ENCODE measurements around the gene HS6ST2.
A peak's percentile ranks its signal among the peaks of the same experiment; 100 is the strongest.
"Not testable (repeated sequence)": the region's sequence is repeated elsewhere in the genome, so short reads cannot be mapped to it uniquely, and the experiment has no call there.

HS6ST2 gene

DNA sequence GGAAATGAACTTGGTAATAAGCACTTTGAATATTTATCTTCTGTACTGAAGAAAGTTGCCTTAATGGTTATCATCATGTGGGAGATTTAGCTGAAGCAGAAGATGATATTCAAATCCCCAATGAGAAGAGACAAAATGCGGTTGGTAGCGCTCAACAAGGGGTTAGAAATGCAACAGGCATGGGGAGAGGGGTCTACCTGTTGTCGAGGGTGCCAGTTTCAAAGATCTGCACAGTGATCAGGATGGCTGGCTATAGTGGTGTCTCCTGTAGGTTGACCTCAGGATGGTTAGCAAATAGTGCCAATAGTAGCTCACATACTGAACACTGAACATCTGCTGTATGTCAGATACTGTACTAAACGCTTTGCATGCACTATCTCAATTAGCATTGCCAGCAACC lies 7.0 kb upstream of the HS6ST2 start:
- Histone ChIP-seq H3K9me3 (ENCODE audit: low read length) (no peaks in the 10 kb centered on the region), H3K4me3 (ENCODE audit: low read depth in 1 of 2, low read length in 2 of 2) (no peak overlapping the region), H3K27ac (ENCODE audit: low read depth, low read length) (no peak overlapping the region), H3K4me1 (ENCODE audit: insufficient read depth, low read length) (no peaks in the 10 kb centered on the region), H3K27me3 (ENCODE audit: control insufficient read depth in 1 of 2, insufficient read depth in 2 of 2, low read length in 2 of 2) (peaks cover 4 to 7% of the 10 kb centered on the region in 2 donors), H3K36me3 (ENCODE audit: insufficient read depth, low read length) (no peaks in the 10 kb centered on the region), H3K9ac (ENCODE audit: low read length) (no peak overlapping the region)

DNA sequence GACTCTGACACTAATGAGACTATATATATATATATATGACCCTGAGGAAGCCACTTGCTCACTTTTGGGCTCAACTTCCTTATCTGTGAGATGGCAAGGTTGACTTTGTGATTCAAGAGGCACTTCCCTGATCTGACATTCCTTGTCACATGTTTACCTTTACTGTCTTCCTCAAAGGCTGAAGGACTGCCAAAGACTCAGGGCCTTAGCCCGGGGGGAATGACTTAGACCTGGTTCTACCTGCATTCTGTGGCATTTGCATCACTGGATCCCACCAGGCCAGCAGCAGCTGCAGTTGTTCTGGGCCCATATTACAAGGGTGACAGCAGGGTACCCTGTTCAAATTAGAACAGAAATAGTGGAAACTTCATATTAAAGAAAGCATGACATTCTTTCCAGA lies 3.1 kb upstream of the HS6ST2 start:
- Histone ChIP-seq H3K4me1 (ENCODE audit: insufficient read depth, low read length) (no peaks in the 10 kb centered on the region), H3K27ac (ENCODE audit: low read depth, low read length) (no peak overlapping the region), H3K36me3 (ENCODE audit: insufficient read depth, low read length) (no peaks in the 10 kb centered on the region), H3K4me3 (ENCODE audit: low read depth in 1 of 2, low read length in 2 of 2) (no peak overlapping the region), H3K9ac (ENCODE audit: low read length) (no peak overlapping the region), H3K27me3 (ENCODE audit: control insufficient read depth in 1 of 2, insufficient read depth in 2 of 2, low read length in 2 of 2) (peaks cover 23 to 44% of the 10 kb centered on the region in 2 donors), H3K9me3 (ENCODE audit: low read length) (no peaks in the 10 kb centered on the region)

DNA sequence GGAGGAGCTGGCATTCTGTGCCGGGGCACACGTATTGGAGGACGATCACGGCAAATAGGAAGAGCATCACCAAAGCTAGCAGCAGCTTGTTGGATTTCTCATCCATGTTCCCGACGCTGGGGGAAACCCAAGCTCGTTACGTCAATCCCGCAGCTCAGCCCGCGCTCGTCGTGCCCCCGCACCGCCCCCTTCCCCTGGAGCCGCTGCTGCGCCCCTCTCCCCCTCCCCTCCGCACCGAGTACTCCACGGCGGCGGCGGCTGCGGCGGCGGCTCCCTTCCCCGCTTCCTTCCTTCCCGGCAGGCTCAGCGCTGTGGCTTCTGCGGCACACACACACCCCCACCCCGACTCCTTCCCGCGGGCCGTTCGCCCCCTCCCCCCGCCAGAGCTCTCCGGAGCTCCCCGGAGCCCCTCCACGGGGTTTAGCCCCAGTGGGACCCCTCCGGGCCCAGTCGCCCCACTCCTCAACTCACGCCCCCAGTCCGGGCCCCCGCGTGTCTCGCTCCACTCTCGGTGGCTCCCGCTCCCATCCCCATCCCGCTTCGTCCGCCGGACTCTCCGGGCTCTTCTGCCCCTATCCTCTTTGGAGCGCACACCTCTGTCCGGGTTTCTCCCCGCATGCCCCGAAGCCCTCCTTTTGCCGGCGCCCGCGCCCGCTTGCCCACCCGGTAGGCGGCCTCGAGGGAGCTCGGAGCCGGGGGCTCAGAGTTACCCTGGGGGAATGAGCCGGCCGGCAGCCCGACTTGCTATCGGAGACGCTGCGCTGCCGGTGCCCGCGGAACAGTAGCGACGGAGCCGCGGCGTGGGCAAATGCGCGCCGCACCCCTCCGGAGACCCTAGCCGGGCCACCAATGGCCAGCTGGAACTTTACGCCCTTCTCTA lies 978 bp downstream of the HS6ST2 start:
- H3K4me1 ChIP-seq (ENCODE audit: insufficient read depth, low read length) = no peaks in the 10 kb centered on the region
- peak overlapping the region; percentile 32 to 50 for H3K4me3 ChIP-seq (ENCODE audit: low read depth in 1 of 2, low read length in 2 of 2)
- H3K27ac ChIP-seq (ENCODE audit: low read depth, low read length) = no peak overlapping the region
- no peaks in the 10 kb centered on the region for H3K36me3 ChIP-seq (ENCODE audit: insufficient read depth, low read length)
- peaks cover 20 to 58% of the 10 kb centered on the region in 2 donors for H3K27me3 ChIP-seq (ENCODE audit: control insufficient read depth in 1 of 2, insufficient read depth in 2 of 2, low read length in 2 of 2)
- no peaks in the 10 kb centered on the region for H3K9me3 ChIP-seq (ENCODE audit: low read length)
- H3K9ac ChIP-seq (ENCODE audit: low read length) = no peak overlapping the region

DNA sequence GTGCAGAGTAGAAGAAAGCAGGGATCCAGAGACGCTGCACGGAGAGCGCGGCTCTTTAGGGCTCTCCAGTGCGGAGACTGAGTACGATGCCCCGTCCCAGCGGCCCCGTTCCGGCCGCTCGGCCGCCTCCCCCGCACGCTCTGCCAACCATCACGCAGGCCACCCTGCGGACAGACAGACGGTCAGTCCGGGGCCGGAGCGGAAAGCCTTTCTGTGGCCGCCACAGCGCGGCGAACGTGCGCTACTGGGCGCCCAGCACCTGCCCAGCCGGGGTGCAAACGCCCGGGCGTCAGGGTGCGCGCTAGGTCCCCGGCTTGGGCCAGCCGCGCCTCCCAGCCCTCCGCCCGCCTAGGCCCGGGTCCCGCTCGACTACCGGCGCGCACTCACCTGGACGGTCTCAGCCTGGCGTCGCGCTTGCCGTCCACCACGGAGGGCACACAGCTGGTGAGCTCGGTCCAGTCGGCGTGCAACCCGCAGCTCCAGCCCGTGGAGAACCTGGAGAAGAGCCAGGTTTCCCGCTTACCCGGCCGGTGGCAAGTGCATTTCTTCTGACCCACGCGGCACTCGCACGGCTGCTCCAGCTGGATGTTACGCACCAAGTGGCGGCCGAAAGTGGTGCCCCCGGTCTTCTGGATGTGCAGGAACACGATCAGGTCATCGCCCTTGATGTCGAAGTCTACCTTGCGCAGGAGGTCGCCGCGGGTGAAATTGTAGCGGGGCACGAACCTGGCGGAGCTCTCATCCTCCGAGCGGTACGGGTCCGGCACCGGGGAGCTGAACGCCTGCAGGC lies 1.8 kb downstream of the HS6ST2 start:
- no peaks in the 10 kb centered on the region for H3K36me3 ChIP-seq (ENCODE audit: insufficient read depth, low read length)
- H3K9me3 ChIP-seq (ENCODE audit: low read length) = no peaks in the 10 kb centered on the region
- H3K27me3 ChIP-seq (ENCODE audit: control insufficient read depth in 1 of 2, insufficient read depth in 2 of 2, low read length in 2 of 2) = peaks cover 20 to 56% of the 10 kb centered on the region in 2 donors
- H3K4me1 ChIP-seq (ENCODE audit: insufficient read depth, low read length) = no peaks in the 10 kb centered on the region
- no peak overlapping the region for H3K27ac ChIP-seq (ENCODE audit: low read depth, low read length)
- no peak overlapping the region for H3K9ac ChIP-seq (ENCODE audit: low read length)
- peak overlapping the region; percentile 32 to 50 for H3K4me3 ChIP-seq (ENCODE audit: low read depth in 1 of 2, low read length in 2 of 2)

DNA sequence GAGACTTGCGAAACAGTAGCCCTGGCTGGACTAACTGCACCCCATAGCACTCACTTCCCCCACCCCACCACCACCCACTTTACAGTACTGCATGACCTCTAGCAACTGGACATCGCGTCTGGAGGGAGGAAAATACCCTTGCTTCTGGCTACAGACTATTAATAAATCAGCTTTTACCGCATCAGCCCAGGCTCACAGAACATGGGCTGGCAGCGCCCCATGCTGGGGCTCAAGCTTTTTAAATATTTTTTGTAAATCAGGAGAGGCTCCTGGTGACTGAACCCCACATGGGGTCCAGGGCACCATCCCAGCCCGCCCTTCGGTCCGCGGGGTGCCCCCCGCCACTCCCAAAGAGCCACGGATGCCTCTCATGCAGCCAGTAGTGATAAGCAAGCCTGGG lies 2.7 kb downstream of the HS6ST2 start:
- Histone ChIP-seq H3K9me3 (ENCODE audit: low read length) (no peaks in the 10 kb centered on the region), H3K4me1 (ENCODE audit: insufficient read depth, low read length) (no peaks in the 10 kb centered on the region), H3K27me3 (ENCODE audit: control insufficient read depth in 1 of 2, insufficient read depth in 2 of 2, low read length in 2 of 2) (peaks cover 20 to 51% of the 10 kb centered on the region in 2 donors), H3K4me3 (ENCODE audit: low read depth in 1 of 2, low read length in 2 of 2) (no peak overlapping the region), H3K27ac (ENCODE audit: low read depth, low read length) (no peak overlapping the region), H3K9ac (ENCODE audit: low read length) (no peak overlapping the region), H3K36me3 (ENCODE audit: insufficient read depth, low read length) (no peaks in the 10 kb centered on the region)

DNA sequence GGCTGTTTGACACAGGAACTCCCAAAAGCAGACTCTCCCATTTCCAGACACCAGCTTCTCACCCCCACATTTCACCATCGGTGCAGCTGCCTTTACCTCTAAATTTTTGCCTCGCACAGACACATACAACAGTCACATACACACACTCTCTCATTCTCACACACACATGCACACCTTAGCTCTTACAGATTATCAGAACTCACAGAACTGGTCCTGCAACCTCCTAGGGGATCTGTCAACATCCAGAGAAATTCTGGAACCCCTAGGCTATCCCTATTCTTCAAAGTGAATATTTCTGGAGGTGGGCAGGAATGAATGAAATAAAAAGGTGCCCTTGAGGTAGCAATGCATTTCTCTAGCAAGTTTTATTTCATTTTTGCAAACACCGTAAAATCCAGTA lies 4.1 kb downstream of the HS6ST2 start:
- H3K36me3 ChIP-seq (ENCODE audit: insufficient read depth, low read length) = no peaks in the 10 kb centered on the region
- H3K4me1 ChIP-seq (ENCODE audit: insufficient read depth, low read length) = no peaks in the 10 kb centered on the region
- H3K4me3 ChIP-seq (ENCODE audit: low read depth in 1 of 2, low read length in 2 of 2) = no peak overlapping the region
- H3K9ac ChIP-seq (ENCODE audit: low read length) = no peak overlapping the region
- H3K27me3 ChIP-seq (ENCODE audit: control insufficient read depth in 1 of 2, insufficient read depth in 2 of 2, low read length in 2 of 2) = peaks cover 9 to 41% of the 10 kb centered on the region in 2 donors
- no peaks in the 10 kb centered on the region for H3K9me3 ChIP-seq (ENCODE audit: low read length)
- H3K27ac ChIP-seq (ENCODE audit: low read depth, low read length) = no peak overlapping the region

DNA sequence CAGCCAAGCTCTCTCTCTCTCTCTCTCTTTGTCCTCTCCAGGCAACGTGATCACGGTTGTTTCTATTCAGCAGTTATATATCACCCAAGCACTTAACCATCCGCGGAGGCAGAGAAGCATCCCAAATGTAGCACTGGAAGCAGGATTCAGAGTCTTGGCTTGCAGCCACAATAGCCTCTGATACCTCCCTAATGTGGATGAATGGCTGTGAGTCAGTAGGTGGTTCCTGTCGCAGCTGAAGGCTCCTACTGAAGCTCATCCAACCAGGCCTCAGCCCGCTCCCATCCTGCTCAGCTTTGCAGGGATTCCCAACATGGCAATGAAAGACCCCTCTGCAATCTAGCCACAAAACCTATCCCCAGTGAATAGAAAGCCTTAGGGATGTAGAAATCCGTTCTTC lies 5.1 kb downstream of the HS6ST2 start:
- H3K27me3 ChIP-seq (ENCODE audit: control insufficient read depth in 1 of 2, insufficient read depth in 2 of 2, low read length in 2 of 2) = peaks cover 0 to 32% of the 10 kb centered on the region in 2 donors
- H3K9me3 ChIP-seq (ENCODE audit: low read length) = no peaks in the 10 kb centered on the region
- no peak overlapping the region for H3K9ac ChIP-seq (ENCODE audit: low read length)
- no peaks in the 10 kb centered on the region for H3K4me1 ChIP-seq (ENCODE audit: insufficient read depth, low read length)
- H3K4me3 ChIP-seq (ENCODE audit: low read depth in 1 of 2, low read length in 2 of 2) = no peak overlapping the region
- H3K27ac ChIP-seq (ENCODE audit: low read depth, low read length) = no peak overlapping the region
- no peaks in the 10 kb centered on the region for H3K36me3 ChIP-seq (ENCODE audit: insufficient read depth, low read length)

DNA sequence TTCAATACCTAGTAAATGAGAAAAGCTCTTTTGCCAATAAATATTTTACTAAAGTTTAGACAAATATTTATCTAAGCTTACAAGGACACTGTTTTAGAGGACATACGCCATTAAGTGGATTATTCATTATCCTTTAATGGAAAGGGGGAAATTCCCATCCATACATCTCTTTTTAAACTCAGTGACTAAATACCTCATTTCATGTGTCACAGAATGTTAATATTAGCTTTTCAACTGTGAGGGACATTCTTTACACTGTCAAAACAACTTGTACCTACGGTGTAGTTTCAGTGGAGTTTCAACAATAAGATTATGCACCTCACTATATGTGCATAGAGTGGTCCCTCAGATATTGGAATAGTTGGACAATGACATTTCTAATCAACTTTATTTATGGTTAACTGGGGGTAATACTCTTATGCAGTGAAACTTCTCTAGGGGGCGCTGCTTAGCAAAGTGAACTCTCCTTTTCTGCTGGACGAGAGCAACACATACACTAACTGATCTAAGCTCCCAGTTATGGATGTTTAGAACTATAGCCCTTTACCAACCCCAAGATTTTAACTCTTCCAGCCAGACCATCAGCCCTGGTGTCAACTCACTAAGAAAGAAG lies 9.7 kb downstream of the HS6ST2 start:
- H3K4me3 ChIP-seq (ENCODE audit: low read depth in 1 of 2, low read length in 2 of 2) = no peak overlapping the region
- no peak overlapping the region for H3K9ac ChIP-seq (ENCODE audit: low read length)
- no peak overlapping the region for H3K27ac ChIP-seq (ENCODE audit: low read depth, low read length)
- H3K9me3 ChIP-seq (ENCODE audit: low read length) = no peaks in the 10 kb centered on the region
- no peaks in the 10 kb centered on the region for H3K4me1 ChIP-seq (ENCODE audit: insufficient read depth, low read length)
- H3K27me3 ChIP-seq (ENCODE audit: control insufficient read depth in 1 of 2, insufficient read depth in 2 of 2, low read length in 2 of 2) = no peaks in the 10 kb centered on the region
- no peaks in the 10 kb centered on the region for H3K36me3 ChIP-seq (ENCODE audit: insufficient read depth, low read length)

DNA sequence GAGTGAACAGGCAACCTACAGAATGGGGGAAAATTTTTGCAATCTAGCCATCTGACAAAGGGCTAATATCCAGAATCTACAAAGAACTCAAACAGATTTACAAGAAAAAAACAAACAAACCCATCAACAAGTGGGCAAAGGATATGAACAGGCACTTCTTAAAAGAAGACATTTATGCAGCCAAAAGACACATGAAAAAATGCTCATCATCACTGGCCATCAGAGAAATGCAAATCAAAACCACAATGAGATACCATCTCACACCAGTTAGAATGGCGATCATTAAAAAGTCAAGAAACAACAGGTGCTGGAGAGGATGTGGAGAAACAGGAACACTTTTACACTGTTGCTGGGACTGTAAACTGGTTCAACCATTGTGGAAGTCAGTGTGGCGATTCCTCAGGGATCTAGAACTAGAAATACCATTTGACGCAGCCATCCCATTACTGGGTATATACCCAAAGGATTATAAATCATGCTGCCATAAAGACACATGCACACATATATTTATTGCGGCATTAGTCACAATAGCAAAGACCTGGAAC lies 13.3 kb downstream of the HS6ST2 start:
- not testable (repeated sequence) for H3K4me1 ChIP-seq (ENCODE audit: insufficient read depth, low read length); H3K27ac ChIP-seq (ENCODE audit: low read depth, low read length); H3K9me3 ChIP-seq (ENCODE audit: low read length); H3K36me3 ChIP-seq (ENCODE audit: insufficient read depth, low read length); H3K4me3 ChIP-seq (ENCODE audit: low read depth in 1 of 2, low read length in 2 of 2); H3K27me3 ChIP-seq (ENCODE audit: control insufficient read depth in 1 of 2, insufficient read depth in 2 of 2, low read length in 2 of 2); H3K9ac ChIP-seq (ENCODE audit: low read length)

DNA sequence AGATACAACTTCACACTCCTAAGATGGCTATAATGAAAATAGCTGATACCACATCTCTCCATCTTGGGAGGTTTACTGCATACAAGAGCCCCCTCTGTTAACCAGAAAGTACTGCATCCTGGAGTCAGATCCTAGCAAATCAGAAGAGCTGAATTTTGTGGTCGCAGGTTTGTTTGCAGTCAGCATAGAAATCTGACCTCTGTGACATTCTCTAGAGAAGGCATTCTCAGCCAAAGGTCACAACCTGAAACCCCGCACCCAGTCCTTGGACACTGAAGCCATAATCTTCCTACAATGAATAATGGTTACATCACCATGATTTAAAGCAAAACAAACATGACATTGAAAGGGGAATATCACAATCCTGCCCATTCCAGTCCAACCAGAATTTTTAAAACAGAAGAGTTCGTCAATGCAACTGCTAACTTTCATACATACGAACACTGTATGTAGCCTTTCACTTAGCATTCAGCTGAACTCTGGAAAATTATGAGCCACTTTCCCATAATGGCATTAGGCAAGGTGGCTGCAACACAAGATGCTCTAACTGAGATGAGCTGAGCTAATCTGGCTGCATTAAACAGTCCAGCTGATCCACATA lies 17.6 kb downstream of the HS6ST2 start:
- Histone ChIP-seq H3K9me3 (ENCODE audit: low read length) (no peaks in the 10 kb centered on the region), H3K4me1 (ENCODE audit: insufficient read depth, low read length) (no peaks in the 10 kb centered on the region), H3K27ac (ENCODE audit: low read depth, low read length) (no peak overlapping the region), H3K4me3 (ENCODE audit: low read depth in 1 of 2, low read length in 2 of 2) (no peak overlapping the region), H3K27me3 (ENCODE audit: control insufficient read depth in 1 of 2, insufficient read depth in 2 of 2, low read length in 2 of 2) (no peaks in the 10 kb centered on the region), H3K9ac (ENCODE audit: low read length) (no peak overlapping the region), H3K36me3 (ENCODE audit: insufficient read depth, low read length) (no peaks in the 10 kb centered on the region)

DNA sequence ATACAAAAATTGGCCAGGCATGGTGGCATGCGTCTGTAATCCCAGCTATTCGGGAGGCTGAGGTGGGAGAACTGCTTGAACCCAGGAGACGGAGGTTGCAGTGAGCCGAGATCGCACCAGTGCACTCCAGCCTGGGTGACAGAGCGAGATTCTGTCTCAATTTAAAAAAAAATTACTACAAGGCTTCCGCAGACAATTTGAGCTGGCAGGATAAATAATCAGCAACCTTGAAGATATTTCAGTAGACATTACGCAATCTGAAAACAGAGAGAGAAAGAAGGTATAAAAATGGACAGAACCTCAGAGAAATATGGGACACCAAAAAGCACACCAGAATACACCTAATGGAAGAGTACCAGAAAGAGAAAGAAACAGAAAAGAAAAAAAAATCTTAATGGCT lies 25.3 kb downstream of the HS6ST2 start:
- no peaks in the 10 kb centered on the region for H3K4me1 ChIP-seq (ENCODE audit: insufficient read depth, low read length)
- no peak overlapping the region for H3K9ac ChIP-seq (ENCODE audit: low read length)
- no peak overlapping the region for H3K27ac ChIP-seq (ENCODE audit: low read depth, low read length)
- no peaks in the 10 kb centered on the region for H3K9me3 ChIP-seq (ENCODE audit: low read length)
- peaks cover 0 to 10% of the 10 kb centered on the region in 2 donors for H3K27me3 ChIP-seq (ENCODE audit: control insufficient read depth in 1 of 2, insufficient read depth in 2 of 2, low read length in 2 of 2)
- H3K4me3 ChIP-seq (ENCODE audit: low read depth in 1 of 2, low read length in 2 of 2) = no peak overlapping the region
- no peaks in the 10 kb centered on the region for H3K36me3 ChIP-seq (ENCODE audit: insufficient read depth, low read length)

All from muscle layer of colon (tissue), 2 donors.